ENCODE data around the gene SARDH. TPM values are rescaled to one million over a fixed set of nuclear protein-coding genes. Genes with fewer than 3 reads are reported as not detected.

Gene SARDH
- total and polyA plus RNA-seq, 9 donors: 4.9 to 7.1 (median 5.7) TPM

GRCh38 chr9:133645021-133645765 is 93.0 kb downstream of the SARDH start:
- Histone ChIP-seq H3K9me3 (replicated peaks; ENCODE audit: control insufficient read depth, low read depth, low read length) (no peaks in the 10 kb centered on the region), H3K27me3 (ENCODE audit: control insufficient read depth, insufficient read depth, low read length) (peaks cover 26% of the 10 kb centered on the region), H3K27ac (ENCODE audit: low read length) (no peak overlapping the region), H3K4me1 (ENCODE audit: control insufficient read depth, insufficient read depth, low read length) (peaks cover 2% of the 10 kb centered on the region), H3K4me3 (ENCODE audit: low read length) (no peak overlapping the region), H3K36me3 (ENCODE audit: control insufficient read depth, insufficient read depth, low read length) (no peaks in the 10 kb centered on the region)
- no peak for DNase-seq
- 73% methylated on average over 2 of the region's 10 CpGs for WGBS (ENCODE audit: insufficient coverage)

GRCh38 chr9:133643978-133644760 is 94.0 kb downstream of the SARDH start:
- Histone ChIP-seq H3K36me3 (ENCODE audit: control insufficient read depth, insufficient read depth, low read length) (no peaks in the 10 kb centered on the region), H3K27me3 (ENCODE audit: control insufficient read depth, insufficient read depth, low read length) (peaks cover 22% of the 10 kb centered on the region), H3K4me3 (ENCODE audit: low read length) (no peak overlapping the region), H3K9me3 (replicated peaks; ENCODE audit: control insufficient read depth, low read depth, low read length) (no peaks in the 10 kb centered on the region), H3K4me1 (ENCODE audit: control insufficient read depth, insufficient read depth, low read length) (peaks cover 2% of the 10 kb centered on the region), H3K27ac (ENCODE audit: low read length) (no peak overlapping the region)
- no peak for DNase-seq
- 73% methylated on average over 18 of the region's 23 CpGs for WGBS (ENCODE audit: insufficient coverage)

DNA sequence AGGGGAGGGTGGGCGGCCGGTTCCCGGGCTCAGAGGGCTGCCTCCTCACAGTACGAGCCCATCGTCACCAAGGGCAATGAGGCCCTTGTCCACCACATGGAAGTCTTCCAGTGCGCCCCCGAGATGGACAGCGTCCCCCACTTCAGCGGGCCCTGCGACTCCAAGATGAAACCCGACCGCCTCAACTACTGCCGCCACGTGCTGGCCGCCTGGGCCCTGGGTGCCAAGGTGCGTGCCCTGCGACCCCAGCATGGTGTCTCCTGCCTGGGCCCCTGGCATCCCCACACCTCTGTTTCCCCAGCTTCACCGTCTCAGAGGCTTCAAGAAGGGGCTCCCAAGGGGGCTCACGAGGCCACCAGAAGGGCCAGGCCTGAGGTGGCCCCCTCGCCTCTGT is 94.8 kb downstream of the SARDH start:
- Histone ChIP-seq H3K9me3 (replicated peaks; ENCODE audit: control insufficient read depth, low read depth, low read length) (no peaks in the 10 kb centered on the region), H3K4me1 (ENCODE audit: control insufficient read depth, insufficient read depth, low read length) (peaks cover 8% of the 10 kb centered on the region), H3K36me3 (ENCODE audit: control insufficient read depth, insufficient read depth, low read length) (no peaks in the 10 kb centered on the region), H3K4me3 (ENCODE audit: low read length) (no peak overlapping the region), H3K27me3 (ENCODE audit: control insufficient read depth, insufficient read depth, low read length) (peaks cover 20% of the 10 kb centered on the region), H3K27ac (ENCODE audit: low read length) (no peak overlapping the region)
- 88% methylated on average over 17 of the region's 20 CpGs for WGBS (ENCODE audit: insufficient coverage)
- no peak for DNase-seq

- Histone ChIP-seq H3K4me1 (ENCODE audit: control insufficient read depth, insufficient read depth, low read length) (peaks cover 9% of the 10 kb centered on the region), H3K4me3 (ENCODE audit: low read length) (no peak overlapping the region), H3K36me3 (ENCODE audit: control insufficient read depth, insufficient read depth, low read length) (no peaks in the 10 kb centered on the region), H3K27ac (ENCODE audit: low read length) (no peak overlapping the region), H3K9me3 (replicated peaks; ENCODE audit: control insufficient read depth, low read depth, low read length) (no peaks in the 10 kb centered on the region), H3K27me3 (ENCODE audit: control insufficient read depth, insufficient read depth, low read length) (peaks cover 17% of the 10 kb centered on the region)
- DNase-seq: no peak
- 53% methylated on average over 6 of the region's 16 CpGs for WGBS (ENCODE audit: insufficient coverage)
Observed at GRCh38 chr9:133642708-133643361, 95.3 kb downstream of the SARDH start.

- Histone ChIP-seq H3K27me3 (ENCODE audit: control insufficient read depth, insufficient read depth, low read length) (peaks cover 23% of the 10 kb centered on the region), H3K4me1 (ENCODE audit: control insufficient read depth, insufficient read depth, low read length) (peaks cover 9% of the 10 kb centered on the region), H3K9me3 (replicated peaks; ENCODE audit: control insufficient read depth, low read depth, low read length) (no peaks in the 10 kb centered on the region), H3K36me3 (ENCODE audit: control insufficient read depth, insufficient read depth, low read length) (no peaks in the 10 kb centered on the region), H3K27ac (ENCODE audit: low read length) (no peak overlapping the region), H3K4me3 (ENCODE audit: low read length) (no peak overlapping the region)
- no peak for DNase-seq
- WGBS (ENCODE audit: insufficient coverage): 92% methylated on average over 22 of the region's 25 CpGs
Observed at GRCh38 chr9:133641861-133642595, 96.1 kb downstream of the SARDH start.

GRCh38 chr9:133641396-133641655 is 96.8 kb downstream of the SARDH start:
- Histone ChIP-seq H3K4me1 (ENCODE audit: control insufficient read depth, insufficient read depth, low read length) (peaks cover 9% of the 10 kb centered on the region), H3K27ac (ENCODE audit: low read length) (no peak overlapping the region), H3K27me3 (ENCODE audit: control insufficient read depth, insufficient read depth, low read length) (peaks cover 21% of the 10 kb centered on the region), H3K36me3 (ENCODE audit: control insufficient read depth, insufficient read depth, low read length) (no peaks in the 10 kb centered on the region), H3K9me3 (replicated peaks; ENCODE audit: control insufficient read depth, low read depth, low read length) (no peaks in the 10 kb centered on the region), H3K4me3 (ENCODE audit: low read length) (no peak overlapping the region)
- no peak for DNase-seq
- 73% methylated on average over 7 of the region's 7 CpGs for WGBS (ENCODE audit: insufficient coverage)

DNA sequence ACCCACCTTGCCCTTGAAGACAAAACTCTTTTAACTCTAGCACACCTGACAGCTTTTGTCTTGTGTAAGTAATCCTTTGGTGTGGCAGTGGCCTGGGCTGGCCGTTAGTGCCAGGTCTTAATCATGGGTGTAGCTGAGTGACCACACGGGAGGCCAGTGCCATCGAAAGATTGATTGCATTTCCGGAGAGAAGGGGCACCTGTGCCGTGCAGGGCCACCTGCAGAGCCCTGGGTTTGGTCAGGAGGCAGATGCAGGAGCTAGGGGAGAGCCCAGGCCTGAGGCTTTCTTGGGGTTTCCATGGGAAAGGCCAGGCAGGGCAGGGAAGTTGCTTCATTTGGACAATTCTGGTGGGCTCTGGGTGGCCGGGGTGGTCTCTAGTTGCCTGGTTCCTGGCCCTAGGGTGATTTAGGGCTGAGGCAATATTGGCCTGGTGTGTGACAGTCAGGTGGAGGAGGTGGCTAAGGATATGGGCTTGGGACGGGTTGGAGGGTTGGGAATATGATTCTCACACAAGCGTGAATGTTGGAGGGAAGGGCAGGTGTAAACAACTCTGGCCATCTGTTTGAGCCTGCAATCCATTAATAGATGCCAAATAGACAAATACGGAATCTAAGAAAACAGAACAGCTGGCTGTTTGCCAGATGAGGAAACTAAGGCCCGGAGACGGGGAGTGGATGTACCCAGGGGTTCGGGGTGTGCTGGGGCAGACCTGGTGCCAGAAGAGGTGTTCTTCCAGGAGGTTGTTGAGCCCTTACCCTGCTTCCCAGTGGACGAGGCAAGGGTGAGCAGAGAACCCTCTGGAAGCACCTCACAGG is 97.4 kb downstream of the SARDH start:
- Histone ChIP-seq H3K36me3 (ENCODE audit: control insufficient read depth, insufficient read depth, low read length) (no peaks in the 10 kb centered on the region), H3K27me3 (ENCODE audit: control insufficient read depth, insufficient read depth, low read length) (peaks cover 21% of the 10 kb centered on the region), H3K9me3 (replicated peaks; ENCODE audit: control insufficient read depth, low read depth, low read length) (no peaks in the 10 kb centered on the region), H3K4me3 (ENCODE audit: low read length) (no peak overlapping the region), H3K4me1 (ENCODE audit: control insufficient read depth, insufficient read depth, low read length) (peaks cover 9% of the 10 kb centered on the region), H3K27ac (ENCODE audit: low read length) (no peak overlapping the region)
- DNase-seq: no peak
- WGBS (ENCODE audit: insufficient coverage): 69% methylated on average over 12 of the region's 13 CpGs

DNA sequence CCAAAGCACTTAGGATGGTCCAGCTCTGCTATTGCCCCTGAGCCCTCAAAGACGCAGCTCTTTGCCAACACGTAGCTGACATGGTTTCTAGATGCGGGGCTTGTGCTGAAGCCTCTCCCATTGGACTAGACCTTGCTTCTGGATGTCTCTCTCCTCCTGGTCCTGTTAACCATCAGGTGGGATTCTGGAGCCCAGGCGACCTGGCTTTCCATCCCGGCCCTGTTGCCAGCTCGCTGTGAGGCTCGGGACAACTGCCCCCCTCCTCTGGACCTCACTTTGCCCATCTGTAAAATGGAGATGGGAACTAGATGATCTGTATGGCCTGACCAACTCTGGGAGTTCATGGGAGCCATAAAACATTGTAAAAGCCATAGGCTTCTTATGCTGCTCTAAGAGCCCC is 98.0 kb downstream of the SARDH start:
- DNase-seq: no peak
- peaks cover 22% of the 10 kb centered on the region for H3K27me3 ChIP-seq (ENCODE audit: control insufficient read depth, insufficient read depth, low read length)
- 85% methylated on average over 7 of the region's 7 CpGs for WGBS (ENCODE audit: insufficient coverage)

GRCh38 chr9:133639613-133640012 is 98.5 kb downstream of the SARDH start:
- Histone ChIP-seq H3K27me3 (ENCODE audit: control insufficient read depth, insufficient read depth, low read length) (peaks cover 26% of the 10 kb centered on the region), H3K9me3 (replicated peaks; ENCODE audit: control insufficient read depth, low read depth, low read length) (no peaks in the 10 kb centered on the region), H3K4me1 (ENCODE audit: control insufficient read depth, insufficient read depth, low read length) (peaks cover 19% of the 10 kb centered on the region), H3K4me3 (ENCODE audit: low read length) (no peak overlapping the region), H3K36me3 (ENCODE audit: control insufficient read depth, insufficient read depth, low read length) (no peaks in the 10 kb centered on the region), H3K27ac (ENCODE audit: low read length) (no peak overlapping the region)
- WGBS (ENCODE audit: insufficient coverage): 87% methylated on average over 8 of the region's 8 CpGs
- DNase-seq: no peak

More for the DNA sequence above, 98.0 kb downstream of the SARDH start:
- peaks cover 14% of the 10 kb centered on the region for H3K4me1 ChIP-seq (ENCODE audit: control insufficient read depth, insufficient read depth, low read length)
- no peak overlapping the region for H3K27ac ChIP-seq (ENCODE audit: low read length)
- H3K4me3 ChIP-seq (ENCODE audit: low read length): no peak overlapping the region
- no peaks in the 10 kb centered on the region for H3K36me3 ChIP-seq (ENCODE audit: control insufficient read depth, insufficient read depth, low read length)
- H3K9me3 ChIP-seq (replicated peaks; ENCODE audit: control insufficient read depth, low read depth, low read length): no peaks in the 10 kb centered on the region
